Right lung (tissue), 5 donors: ENCODE measurements around the gene MYCT1. TPM values are rescaled to one million over a fixed set of nuclear protein-coding genes. Genes with fewer than 3 reads are reported as not detected.
A peak's percentile ranks its signal among the peaks of the same experiment; 100 is the strongest.

ENCODE experiments used
- DNase-seq, 2 donors: peaks; one replicate each; pipeline ENCODE4 v3.0.0-alpha.2; 2013
- polyA plus RNA-seq, 5 donors: library from polyadenylated mRNA; unstranded; fragments of 120-200 nt; gene quantifications; one replicate each; pipeline versions ENCODE4 v1.2.1 to v1.2.3, GENCODE V29; 2013; ENCODE audit warnings: inconsistent platforms in 1 of 5, low replicate concordance in 1 of 5; ENCODE audit not compliant: insufficient read length in 5 of 5, insufficient read depth in 1 of 5

Gene MYCT1
- polyA plus RNA-seq, 5 donors: 27.6 to 39.7 (median 37.5) TPM

- DNase-seq: no peak
Measured at GRCh38 chr6:152716322-152716721, 18.6 kb downstream of the MYCT1 start.

GRCh38 chr6:152720974-152721373 is 23.3 kb downstream of the MYCT1 start:
- no peak for DNase-seq

DNA sequence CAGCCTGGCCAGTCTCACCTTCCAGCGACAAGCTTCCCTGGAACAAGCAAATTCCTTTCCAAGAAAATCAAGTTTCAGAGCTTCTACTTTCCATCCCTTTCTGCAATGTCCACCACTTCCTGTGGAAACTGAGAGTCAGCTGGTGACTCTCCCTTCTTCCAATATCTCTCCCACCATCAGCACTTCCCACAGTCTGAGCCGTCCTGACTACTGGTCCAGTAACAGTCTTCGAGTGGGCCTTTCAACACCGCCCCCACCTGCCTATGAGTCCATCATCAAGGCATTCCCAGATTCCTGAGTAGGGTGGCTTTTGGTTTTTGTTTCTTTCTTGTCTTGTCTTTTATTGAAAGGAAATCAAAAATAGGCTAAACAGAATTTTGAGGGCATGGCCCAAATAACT is 24.3 kb downstream of the MYCT1 start:
- DNase-seq: no peak

- DNase-seq: no peak
Measured at GRCh38 chr6:152723398-152723797, 25.7 kb downstream of the MYCT1 start.

DNA sequence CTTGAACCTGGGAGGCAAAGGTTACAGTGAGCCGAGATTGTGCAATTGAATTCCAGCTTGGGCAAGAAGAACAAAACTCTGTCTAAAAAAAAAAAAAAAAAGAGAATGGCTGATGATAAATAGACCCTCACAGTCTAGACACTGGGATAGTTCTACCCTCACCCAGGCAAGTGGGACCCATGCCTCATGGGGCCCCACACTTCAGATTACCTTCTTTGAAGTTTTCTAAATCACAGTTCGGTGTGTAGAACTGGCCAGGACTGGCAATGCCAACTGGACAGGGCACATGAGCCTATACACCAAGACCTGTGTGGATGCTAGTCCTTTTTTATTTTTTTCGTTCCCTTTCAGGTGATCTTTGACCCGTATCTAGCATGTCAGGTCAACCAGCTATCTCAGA is 28.6 kb downstream of the MYCT1 start:
- DNase-seq: no peak

DNA sequence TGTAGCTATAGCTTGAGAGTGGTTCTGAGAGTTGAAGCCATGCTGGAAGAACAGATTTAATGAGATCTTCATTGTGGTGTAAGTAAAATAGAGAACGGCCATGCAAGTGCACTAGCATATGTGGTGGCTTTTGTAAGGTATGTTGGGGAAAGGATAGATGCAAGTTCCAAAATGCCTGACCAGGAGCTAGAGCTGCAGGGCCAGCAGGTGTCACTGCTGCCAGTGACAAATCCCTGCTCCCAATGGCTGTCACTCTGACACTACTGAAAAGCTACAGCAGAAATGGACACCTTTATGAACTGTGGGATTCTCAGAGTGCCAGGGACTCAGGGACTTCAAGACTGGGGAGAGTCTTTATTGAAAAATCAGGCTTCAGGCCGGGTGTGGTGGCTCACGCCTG is 29.8 kb downstream of the MYCT1 start:
- DNase-seq: no peak

GRCh38 chr6:152734630-152735029 is 36.9 kb downstream of the MYCT1 start:
- no peak for DNase-seq

DNA sequence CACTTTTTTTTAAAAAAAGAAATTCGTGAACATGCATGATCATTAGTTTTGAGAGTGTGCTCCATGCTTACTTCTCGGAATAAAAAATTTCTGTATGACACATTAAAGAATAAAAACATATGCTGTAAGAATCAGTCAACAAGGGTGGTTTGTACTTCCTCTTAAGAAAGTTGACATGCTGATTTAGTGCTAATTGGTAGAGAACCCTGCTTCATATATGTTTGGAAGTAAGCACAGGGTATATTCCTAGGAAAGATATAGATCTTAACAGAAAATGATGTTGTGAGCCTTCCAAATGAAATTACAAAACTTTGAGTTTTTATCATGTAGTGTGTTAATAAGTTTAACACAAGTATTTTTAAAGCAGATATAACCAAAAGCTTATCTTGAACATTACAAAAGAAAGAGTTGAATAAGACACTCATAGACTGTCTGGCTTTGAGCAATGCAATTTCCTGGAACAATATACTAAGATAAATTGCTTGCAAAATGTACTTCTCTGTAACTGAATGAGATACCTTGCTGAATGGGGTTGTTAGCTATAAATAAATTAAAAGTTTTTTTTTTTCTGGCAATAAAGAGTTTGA is 39.1 kb downstream of the MYCT1 start:
- no peak for DNase-seq

DNA sequence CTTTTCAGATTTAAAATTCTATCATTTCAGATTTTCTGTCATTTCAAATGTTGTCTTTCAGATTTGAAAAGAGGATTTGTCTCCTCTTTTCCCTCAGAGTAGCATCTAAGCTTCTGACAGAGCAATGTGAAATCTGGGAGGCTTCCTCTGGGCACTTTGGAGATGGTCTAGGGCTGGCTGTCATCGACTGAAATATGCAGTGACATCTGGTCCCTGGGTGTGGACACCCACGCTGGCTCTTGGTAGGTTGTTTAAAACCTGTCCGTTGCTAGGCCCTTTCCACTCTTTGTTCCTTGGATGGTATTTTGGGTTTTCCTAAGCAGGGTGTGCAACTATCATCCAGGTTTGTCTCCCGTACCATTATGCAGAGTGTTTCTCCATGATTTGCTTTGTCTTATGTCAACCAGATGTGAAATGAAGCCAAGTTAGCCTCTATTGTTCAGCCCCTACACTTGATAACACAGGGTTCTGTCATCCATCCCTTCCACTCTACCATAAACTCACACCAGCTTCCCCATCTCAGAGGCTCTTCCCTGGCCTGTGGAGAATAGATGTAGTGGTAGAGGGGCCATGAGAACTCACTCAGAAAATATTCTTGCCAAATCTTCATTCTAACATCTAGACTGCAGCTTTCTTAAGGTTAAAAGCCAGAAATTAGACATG is 47.9 kb downstream of the MYCT1 start:
- no peak for DNase-seq

- DNase-seq: no peak
Measured at GRCh38 chr6:152746172-152746553, 48.5 kb downstream of the MYCT1 start.

GRCh38 chr6:152748843-152749242 is 51.1 kb downstream of the MYCT1 start:
- no peak for DNase-seq

GRCh38 chr6:152749336-152749735 is 51.6 kb downstream of the MYCT1 start:
- DNase-seq: no peak

- peak in 1 of 2 donors; percentile 1 for DNase-seq
Measured at GRCh38 chr6:152750694-152751093, 53.0 kb downstream of the MYCT1 start, which contains the start of gene VIP. Gene VIP, plus strand, starts transcription at chr6:152750797. Its CDS starts 1,381 bp downstream, at chr6:152752178.

DNA sequence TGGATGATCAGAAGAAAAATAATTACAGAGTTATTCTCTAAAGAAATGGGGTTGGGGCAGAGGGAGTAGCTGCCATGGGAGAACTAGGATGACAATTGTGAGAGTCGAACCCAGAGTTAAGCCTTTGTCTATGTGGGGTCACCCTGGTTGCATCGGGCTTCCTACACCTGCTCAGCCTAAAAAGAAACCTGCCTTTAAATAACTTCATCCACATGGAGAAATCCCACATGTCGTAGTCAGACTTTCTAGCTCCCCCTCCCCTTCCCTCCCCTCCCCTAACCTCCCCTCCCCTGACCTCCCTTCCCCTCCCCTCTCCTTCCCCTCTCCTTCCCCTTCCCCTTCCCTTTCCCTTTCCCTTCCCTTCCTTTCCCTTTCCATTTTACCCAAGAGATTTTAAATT is 67.6 kb downstream of the MYCT1 start:
- DNase-seq: no peak

- no peak for DNase-seq
Measured at GRCh38 chr6:152769159-152769558, 71.5 kb downstream of the MYCT1 start.

DNA sequence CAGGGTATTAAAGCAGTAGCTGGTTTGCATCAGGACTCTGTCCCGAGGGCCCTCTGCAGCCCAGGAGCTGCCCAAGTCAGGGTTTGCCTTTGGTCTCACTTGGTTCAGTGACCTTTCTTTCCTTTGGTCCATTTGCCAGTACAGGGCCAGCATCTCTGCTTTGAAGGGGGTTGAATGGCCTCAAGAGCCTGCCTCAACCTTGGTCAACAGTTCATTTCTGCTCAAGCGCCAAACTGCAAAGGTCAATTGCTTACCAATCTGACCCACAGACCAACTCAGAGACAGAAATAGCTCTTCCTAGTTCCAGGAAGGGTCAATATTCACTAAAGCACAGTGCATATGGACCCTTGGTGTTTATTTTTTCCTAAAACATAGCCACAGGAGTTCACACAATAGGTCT is 72.3 kb downstream of the MYCT1 start:
- no peak for DNase-seq

- DNase-seq: no peak
Measured at GRCh38 chr6:152771061-152771687, 73.5 kb downstream of the MYCT1 start.

Other genes starting within 250 kb of the MYCT1 start
- 100 to 1,000 TPM in 1 of 5 donors, 10 to 100 TPM in 4; 62.3 to 107 (median 90.2) TPM for gene SYNE1, start 60.5 kb upstream of the MYCT1 start, polyA plus RNA-seq
- gene VIP, start 52.9 kb downstream of the MYCT1 start, polyA plus RNA-seq: 1 to 10 TPM; 3.2 to 4.2 (median 3.5) TPM